GM10847 (cell line): ENCODE measurements around the gene ESYT2.

Source experiments
- POLR2A ChIP-seq: IDR thresholded peaks from 2 replicates; pipeline ENCODE4 v1.6.1; 2011; ENCODE audit not compliant: insufficient read length; ENCODE audit errors: extremely low read depth

ESYT2 gene

DNA sequence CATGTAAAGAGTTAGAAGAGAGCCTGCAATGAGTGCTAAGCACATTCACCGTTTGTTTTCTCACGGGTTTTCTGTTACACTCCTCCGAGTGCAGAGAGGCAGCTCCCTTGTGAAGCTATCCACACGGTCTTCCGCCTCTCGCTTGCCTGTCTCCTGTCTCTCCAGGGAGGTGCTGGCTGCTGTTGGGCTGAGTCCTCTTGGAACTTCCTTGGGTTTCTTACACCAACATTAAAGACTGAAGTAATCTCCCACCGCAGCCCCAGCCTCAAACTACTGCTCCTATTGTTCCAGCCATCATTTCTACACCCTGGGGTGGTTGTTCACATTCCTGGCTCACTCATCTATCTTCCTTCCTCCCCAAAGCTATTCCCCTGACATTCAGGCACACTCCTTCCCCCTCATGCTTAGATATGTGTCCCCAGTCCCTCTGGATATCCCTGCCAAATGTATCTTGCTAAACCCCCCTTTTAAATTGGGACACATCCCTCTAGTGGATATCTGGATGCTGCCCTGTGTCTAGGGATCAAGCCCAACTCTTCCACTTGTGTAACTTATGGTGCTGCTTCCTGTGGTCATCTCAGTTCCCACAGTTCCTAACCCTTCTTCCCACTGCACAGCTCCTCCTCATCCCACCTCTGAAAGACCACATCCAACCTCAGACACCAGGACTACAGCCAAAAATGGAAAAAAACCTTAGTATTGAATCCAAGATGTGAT is 14.1 kb downstream of the ESYT2 start:
- TF ChIP-seq POLR2A, result no peak

DNA sequence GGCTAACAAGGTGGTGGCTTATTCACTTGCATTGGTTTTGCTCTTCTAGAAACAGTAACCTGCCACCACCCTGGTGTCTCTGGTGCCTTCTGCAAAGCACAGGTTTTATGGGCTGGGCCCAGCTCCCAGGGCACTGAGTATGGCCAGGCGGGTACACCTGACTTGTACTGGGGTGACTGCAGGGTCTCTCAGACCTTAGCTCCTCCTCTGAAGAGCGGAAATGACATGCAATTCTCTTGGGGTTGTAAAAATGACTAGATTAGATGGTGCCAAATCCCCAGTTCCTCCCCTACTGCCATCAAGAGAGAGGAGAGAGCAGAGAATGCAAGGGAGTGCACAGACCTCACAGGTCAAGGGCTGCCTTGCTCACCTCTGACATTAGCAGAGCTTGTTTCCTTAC is 14.7 kb downstream of the ESYT2 start:
- TF ChIP-seq POLR2A, result no peak

- TF ChIP-seq POLR2A, result no peak
Observed at GRCh38 chr7:158812684-158813083, 16.6 kb downstream of the ESYT2 start.

GRCh38 chr7:158811894-158812293 is 17.4 kb downstream of the ESYT2 start:
- TF ChIP-seq POLR2A, result no peak

DNA sequence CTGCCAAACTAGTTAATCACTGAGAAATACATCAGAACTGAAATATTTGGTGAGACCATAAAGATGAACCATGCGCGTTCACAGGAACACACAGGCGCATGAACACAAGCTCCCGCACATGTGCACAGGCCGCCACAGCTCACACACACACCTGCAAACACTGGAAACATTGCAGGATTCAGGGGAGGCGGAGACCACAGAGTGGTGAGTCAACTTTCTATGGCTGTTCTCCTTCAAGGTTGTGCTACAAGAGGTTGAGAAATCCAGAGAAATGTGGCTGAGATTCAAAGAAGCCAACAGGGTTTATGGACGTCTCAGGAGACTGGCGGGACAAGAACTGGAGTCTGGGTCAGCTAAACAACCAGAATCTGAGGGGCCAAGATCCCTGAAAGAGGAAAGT is 17.8 kb downstream of the ESYT2 start:
- TF ChIP-seq POLR2A, result no peak

DNA sequence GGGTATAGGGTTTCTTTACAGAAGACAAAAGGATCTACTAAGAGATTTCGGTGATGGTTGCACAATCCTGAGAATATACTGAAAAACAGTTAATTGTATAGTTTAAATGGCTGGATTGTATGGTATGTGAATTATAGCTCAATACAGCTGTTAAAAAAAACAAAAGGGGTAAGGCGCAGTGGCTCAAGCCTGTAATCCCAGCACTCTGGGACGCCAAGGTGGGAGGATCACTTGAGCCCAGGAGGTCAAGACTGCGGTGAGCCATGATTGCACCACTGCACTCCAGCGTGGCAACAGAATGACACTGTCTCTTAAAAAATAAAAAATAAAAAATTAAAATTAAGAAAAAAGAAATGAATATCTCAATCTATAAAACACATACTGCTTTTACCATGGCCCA is 18.5 kb downstream of the ESYT2 start:
- TF ChIP-seq POLR2A, result no peak

GRCh38 chr7:158809596-158809995 is 19.7 kb downstream of the ESYT2 start:
- no peak for TF ChIP-seq POLR2A

DNA sequence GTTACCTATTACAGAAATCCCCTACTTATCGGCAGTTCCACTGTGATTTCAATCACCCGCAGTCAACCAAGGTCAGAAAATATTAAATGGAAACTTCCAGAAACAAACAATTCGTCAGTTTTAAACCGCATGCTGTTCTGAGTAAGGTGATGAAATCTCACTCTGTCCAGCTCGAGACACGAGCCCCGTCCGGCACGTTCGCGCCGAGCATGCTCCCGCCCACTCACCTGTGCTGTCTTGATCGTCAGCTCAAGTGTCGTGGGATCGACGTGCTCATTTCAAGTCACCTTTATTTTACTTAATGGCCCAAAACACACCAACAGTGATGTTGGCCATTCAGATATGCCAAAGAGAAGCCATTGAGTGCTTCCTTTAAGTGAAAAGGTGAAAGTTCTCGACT is 21.2 kb downstream of the ESYT2 start:
- TF ChIP-seq POLR2A, result no peak

GRCh38 chr7:158805937-158806336 is 23.4 kb downstream of the ESYT2 start:
- TF ChIP-seq POLR2A, result no peak

DNA sequence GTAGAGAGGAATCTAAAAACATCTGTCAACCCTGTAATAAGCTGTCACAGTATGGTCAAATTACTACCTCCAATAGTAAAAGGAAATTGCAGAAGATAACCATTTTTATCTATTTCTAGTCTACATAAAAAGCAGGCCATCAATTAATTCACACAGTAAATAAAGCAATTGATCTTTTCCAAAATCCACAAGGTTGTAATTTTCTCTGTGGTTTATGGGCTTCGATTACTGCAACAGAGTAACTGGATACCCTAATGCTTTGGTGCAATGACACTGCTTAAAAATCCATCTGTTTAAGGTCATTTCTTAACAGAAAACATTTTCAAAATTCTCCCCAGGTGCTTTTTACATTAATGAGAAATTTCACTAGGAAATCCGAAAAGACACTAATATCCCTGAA is 23.9 kb downstream of the ESYT2 start:
- TF ChIP-seq POLR2A, result no peak

DNA sequence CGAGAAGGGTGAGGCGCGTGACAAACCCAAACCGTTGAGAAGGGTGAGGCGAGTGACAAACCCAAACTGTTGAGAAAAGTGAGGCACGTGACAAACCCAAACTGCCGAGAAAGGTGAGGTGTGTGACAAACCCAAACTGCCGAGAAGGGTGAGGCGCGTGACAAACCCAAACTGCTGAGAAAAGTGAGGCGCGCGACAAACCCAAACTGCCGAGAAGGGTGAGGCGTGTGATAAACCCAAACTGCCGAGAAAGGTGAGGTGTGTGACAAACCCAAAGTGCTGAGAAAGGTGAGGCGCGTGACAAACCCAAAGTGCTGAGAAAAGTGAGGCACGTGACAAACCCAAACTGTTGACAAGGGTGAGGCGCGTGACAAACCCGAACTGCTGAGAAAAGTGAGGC is 25.0 kb downstream of the ESYT2 start:
- TF ChIP-seq POLR2A, result no peak

GRCh38 chr7:158803367-158803969 is 25.8 kb downstream of the ESYT2 start:
- no peak for TF ChIP-seq POLR2A

- TF ChIP-seq POLR2A, result no peak
Observed at GRCh38 chr7:158802535-158803366, 26.6 kb downstream of the ESYT2 start.

DNA sequence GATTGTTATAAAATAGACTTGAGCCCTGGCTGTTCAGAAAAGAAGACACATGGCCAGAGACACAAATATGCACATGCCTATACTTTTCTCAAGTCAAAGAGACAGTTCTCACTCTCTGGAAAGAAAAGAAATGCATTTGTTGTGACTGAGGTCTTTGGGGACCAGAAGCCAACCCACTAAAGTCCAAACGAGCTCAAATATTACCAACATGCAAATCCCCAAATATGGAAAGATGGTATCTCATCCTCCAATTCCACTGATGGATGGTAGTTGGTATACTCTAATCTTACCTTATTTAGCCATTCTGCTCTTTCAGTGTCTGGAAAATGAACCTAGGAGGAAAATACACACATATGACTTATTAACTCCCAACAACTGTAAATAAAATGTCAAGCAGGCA is 30.6 kb downstream of the ESYT2 start:
- TF ChIP-seq POLR2A, result no peak

DNA sequence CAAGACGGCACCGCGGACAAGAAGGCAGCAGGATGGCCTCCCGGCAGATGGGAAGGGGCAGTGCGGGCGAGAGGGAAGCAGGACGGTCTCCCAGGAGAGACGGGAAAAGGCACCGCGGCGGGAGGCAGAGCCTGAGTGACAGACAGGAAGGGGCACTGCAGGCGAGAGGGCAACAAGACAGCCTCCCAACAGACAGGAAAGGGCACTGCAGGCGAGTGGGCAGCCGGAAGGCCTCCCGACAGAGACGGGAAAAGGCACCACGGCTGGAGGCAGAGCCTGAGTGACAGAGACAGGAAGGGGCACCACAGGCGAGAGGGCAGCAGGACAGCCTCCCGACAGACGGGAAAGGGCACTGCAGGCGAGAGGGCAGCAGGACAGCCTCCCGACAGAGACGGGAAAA is 32.6 kb downstream of the ESYT2 start:
- TF ChIP-seq POLR2A, result no peak

DNA sequence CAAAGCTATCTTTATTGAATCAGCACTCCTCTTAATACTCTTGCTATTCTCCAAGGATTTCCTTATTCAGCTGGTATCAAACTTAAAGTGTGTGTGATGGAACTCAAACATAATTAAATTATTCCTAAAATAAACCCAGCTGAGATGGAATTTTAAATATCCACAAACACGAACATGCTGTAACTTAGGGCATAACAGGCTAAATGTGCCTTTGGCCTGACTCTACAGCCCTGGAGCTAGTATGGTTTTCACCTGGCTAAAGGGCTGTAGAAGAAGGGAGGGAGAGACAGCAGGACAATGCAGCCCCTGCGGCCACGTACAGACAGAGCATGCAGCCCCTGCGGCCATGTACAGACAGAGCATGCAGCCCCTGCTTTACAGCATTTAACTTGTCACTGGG is 34.0 kb downstream of the ESYT2 start:
- no peak for TF ChIP-seq POLR2A

DNA sequence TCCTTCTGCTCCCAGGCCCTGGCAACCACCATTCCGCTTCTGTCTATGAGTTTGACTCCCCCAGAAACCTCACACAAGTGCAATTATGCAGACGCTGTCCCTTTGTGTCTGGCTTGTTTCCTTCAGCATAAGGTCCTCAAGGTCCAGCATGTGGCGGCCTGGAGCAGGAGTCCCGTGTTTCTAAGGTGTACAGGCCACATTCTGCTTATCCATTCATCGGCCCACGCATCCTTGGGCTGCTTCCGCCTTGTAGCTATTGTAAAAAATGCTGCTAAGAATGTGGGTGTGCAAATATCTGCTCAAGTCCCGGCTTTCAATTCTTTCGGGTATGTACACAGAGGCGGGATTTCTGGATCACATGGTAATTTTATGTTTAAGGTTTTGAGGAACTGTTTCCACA is 38.2 kb downstream of the ESYT2 start:
- TF ChIP-seq POLR2A, result no peak

DNA sequence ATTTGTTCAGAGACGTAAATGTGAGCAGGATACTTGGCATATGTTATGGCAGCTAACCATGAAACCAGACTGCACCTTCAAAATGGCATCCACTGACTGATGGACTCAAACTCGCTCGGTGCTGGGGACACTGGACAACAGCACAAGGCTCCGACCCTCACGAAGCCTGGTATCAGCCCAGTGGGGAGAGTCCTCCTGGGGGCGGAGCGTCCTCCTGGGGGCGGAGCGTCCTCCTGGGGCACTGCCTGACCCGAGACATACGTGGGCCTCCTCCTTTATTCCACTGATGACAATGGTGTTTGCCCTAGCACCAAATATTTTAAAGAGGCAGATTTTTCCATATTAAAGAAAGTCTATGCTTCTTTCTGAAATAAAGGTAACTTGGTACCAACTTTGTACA is 39.5 kb downstream of the ESYT2 start:
- no peak for TF ChIP-seq POLR2A
